Neuronal stem cell (in vitro differentiated cells): Measurements from ENCODE around the gene RASSF3.
A peak's percentile ranks its signal among the peaks of the same experiment; 100 is the strongest.

Experiments
- DNase-seq: peaks from one replicate; pipeline ENCODE4 v3.0.0-alpha.2; 2013; ENCODE audit warnings: low spot score
- H2AFZ ChIP-seq: one replicate; pipeline ENCODE4 v1.6.1; 2013; ENCODE audit warnings: mild to moderate bottlenecking, low read length, inconsistent platforms
- H2AK5ac ChIP-seq: 2 replicates; pipeline ENCODE4 v1.6.1; 2013; ENCODE audit warnings: low read depth, mild to moderate bottlenecking, inconsistent platforms, low read length, moderate library complexity, mixed read lengths
- H2BK120ac ChIP-seq: 2 replicates; pipeline ENCODE4 v1.6.1; 2013; ENCODE audit warnings: low read depth, mild to moderate bottlenecking, inconsistent platforms, low read length, moderate library complexity, mixed read lengths
- H2BK12ac ChIP-seq: one replicate; pipeline ENCODE4 v1.6.1; 2013; ENCODE audit warnings: low read length, inconsistent platforms
- H2BK15ac ChIP-seq: 2 replicates; pipeline ENCODE4 v1.6.1; 2013; ENCODE audit warnings: mild to moderate bottlenecking, low read length, inconsistent platforms, mixed read lengths
- H2BK5ac ChIP-seq: one replicate; pipeline ENCODE4 v1.6.1; 2013; ENCODE audit warnings: inconsistent platforms, mild to moderate bottlenecking, low read length, moderate library complexity
- H3K14ac ChIP-seq: one replicate; pipeline ENCODE4 v1.6.1; 2013; ENCODE audit warnings: low read length, inconsistent platforms
- H3K18ac ChIP-seq: 2 replicates; pipeline ENCODE4 v1.6.1; 2013; ENCODE audit warnings: low read length, inconsistent platforms
- H3K23ac ChIP-seq: 2 replicates; pipeline ENCODE4 v1.6.1; 2013; ENCODE audit warnings: low read depth, mild to moderate bottlenecking, mixed read lengths, low read length, inconsistent platforms; ENCODE audit not compliant: poor library complexity
- H3K27ac ChIP-seq: replicated peaks from 3 replicates; pipeline ENCODE4 v1.5.1; 2013; ENCODE audit warnings: low read length, inconsistent platforms
- H3K27me3 ChIP-seq, 3 experiments: 2 replicates each; pipeline ENCODE4 v1.6.1; 2013; ENCODE audit warnings: low read length in 3 of 3, mild to moderate bottlenecking in 2 of 3, inconsistent platforms in 1 of 3, low read depth in 1 of 3, mixed read lengths in 1 of 3, moderate library complexity in 1 of 3; ENCODE audit not compliant: control insufficient read depth in 3 of 3, insufficient read depth in 3 of 3
- H3K36me3 ChIP-seq, 2 donors: replicated peaks in 1 of 2; 2 replicates each; pipeline ENCODE4 v1.6.1; 2013; ENCODE audit warnings: low read length in 2 of 2; ENCODE audit not compliant: control insufficient read depth in 2 of 2, insufficient read depth in 2 of 2
- H3K4ac ChIP-seq: 2 replicates; pipeline ENCODE4 v1.6.1; 2013; ENCODE audit warnings: inconsistent platforms, mild to moderate bottlenecking, low read length, moderate library complexity
- H3K4me1 ChIP-seq, 2 donors: 1 replicate in 1 of 2; 2 replicates in 1 of 2; pipeline ENCODE4 v1.6.1; 2013; ENCODE audit warnings: low read length in 2 of 2, low read depth in 1 of 2; ENCODE audit not compliant: control insufficient read depth in 2 of 2, insufficient read depth in 1 of 2
- H3K4me2 ChIP-seq: one replicate; pipeline ENCODE4 v1.6.1; 2013; ENCODE audit warnings: mild to moderate bottlenecking, low read length, inconsistent platforms; ENCODE audit not compliant: insufficient read depth, poor library complexity, severe bottlenecking
- H3K4me3 ChIP-seq, 2 donors: 2 replicates each; pipeline ENCODE4 v1.5.1; 2013; ENCODE audit warnings: low read length in 2 of 2, mild to moderate bottlenecking in 2 of 2, inconsistent platforms in 1 of 2, moderate library complexity in 1 of 2
- H3K79me1 ChIP-seq: one replicate; pipeline ENCODE4 v1.6.1; 2013; ENCODE audit warnings: low read depth, mild to moderate bottlenecking, inconsistent platforms, low read length, moderate library complexity
- H3K9ac ChIP-seq: one replicate; pipeline ENCODE4 v1.6.1; 2013; ENCODE audit warnings: mild to moderate bottlenecking, low read depth, low read length, inconsistent platforms; ENCODE audit not compliant: poor library complexity
- H3K9me3 ChIP-seq, 2 donors: replicated peaks in 1 of 2; 2 replicates each; pipeline versions ENCODE3 to v1.6.1; 2013; ENCODE audit warnings: low read length in 2 of 2, mild to moderate bottlenecking in 2 of 2, inconsistent platforms in 1 of 2, low read depth in 1 of 2, mixed read lengths in 1 of 2, moderate library complexity in 1 of 2; ENCODE audit not compliant: control insufficient read depth in 2 of 2, insufficient read depth in 1 of 2
- H4K8ac ChIP-seq: one replicate; pipeline ENCODE4 v1.6.1; 2013; ENCODE audit warnings: low read depth, mild to moderate bottlenecking, inconsistent platforms, low read length, moderate library complexity
- H4K91ac ChIP-seq: one replicate; pipeline ENCODE4 v1.6.1; 2013; ENCODE audit warnings: low read length, low read depth, mild to moderate bottlenecking, inconsistent platforms; ENCODE audit not compliant: poor library complexity
- WGBS, 2 donors: extraction: QIAGEN DNeasy Blood & Tissue Kit; methylation state at CpG; one replicate each; pipeline ENCODE4 v1.1.7; 2013; ENCODE audit warnings: missing lambda C conversion rate in 2 of 2, mixed read lengths in 1 of 2; ENCODE audit not compliant: insufficient read length in 2 of 2, insufficient replicate concordance in 1 of 2; ENCODE audit errors: extremely low coverage in 2 of 2; 5-methylcytosine and 5-hydroxymethylcytosine counted together

The RASSF3 gene

GRCh38 chr12:64639466-64639865, 29.2 kb downstream of the RASSF3 start:
- Histone ChIP-seq H3K14ac (no peak overlapping the region), H3K4ac (no peak overlapping the region), H3K36me3 (no peaks in the 10 kb centered on the region), H3K27ac (no peak overlapping the region), H3K79me1 (no peaks in the 10 kb centered on the region), H3K9me3 (no peaks in the 10 kb centered on the region), H4K91ac (no peak overlapping the region), H2AFZ (no peak overlapping the region), H3K18ac (no peak overlapping the region), H2BK120ac (no peak overlapping the region), H2BK12ac (no peak overlapping the region), H4K8ac (no peak overlapping the region), H3K9ac (no peak overlapping the region), H3K23ac (no peak overlapping the region), H3K27me3 (no peaks in the 10 kb centered on the region), H3K4me3 (no peak overlapping the region), H3K4me1 (no peaks in the 10 kb centered on the region), H3K4me2 (no peak overlapping the region), H2BK5ac (no peak overlapping the region), H2BK15ac (no peak overlapping the region), H2AK5ac (no peak overlapping the region)
- DNase-seq = no peak
- WGBS, 2 donors = no CpG with 5 or more reads among the region's 1 CpG

DNA sequence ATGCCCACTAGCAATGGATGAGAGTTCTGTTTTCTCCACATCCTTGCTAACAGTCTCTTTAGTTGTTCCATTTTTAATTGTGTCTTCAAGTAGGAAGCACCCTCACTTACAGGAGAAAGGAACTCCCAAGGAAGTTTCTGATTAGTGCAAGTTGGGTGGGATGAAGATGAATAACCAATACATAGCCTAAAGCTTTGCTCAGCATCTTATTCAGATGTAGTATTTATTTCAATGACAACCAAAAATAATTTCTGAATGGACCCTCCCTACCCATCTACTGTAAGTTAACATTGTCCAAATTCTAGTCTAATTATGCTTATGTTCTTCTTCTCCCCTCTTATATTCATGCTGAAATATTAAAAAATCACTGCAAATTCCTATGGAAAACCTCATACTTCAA, 36.0 kb downstream of the RASSF3 start:
- Histone ChIP-seq H2BK5ac (no peak overlapping the region), H3K79me1 (peaks cover 3% of the 10 kb centered on the region)

GRCh38 chr12:64649487-64649886, 39.2 kb downstream of the RASSF3 start:
- no peak for DNase-seq
- no peaks in the 10 kb centered on the region for H3K36me3 ChIP-seq

More for the DNA sequence above, 36.0 kb downstream of the RASSF3 start:
- Histone ChIP-seq H4K8ac (no peak overlapping the region), H2BK120ac (no peak overlapping the region), H3K9me3 (peaks cover 0 to 2% of the 10 kb centered on the region in 2 donors), H3K4me1 (no peaks in the 10 kb centered on the region), H2AK5ac (no peak overlapping the region), H4K91ac (no peak overlapping the region), H2BK12ac (no peak overlapping the region), H3K4me3 (no peak overlapping the region), H3K23ac (no peak overlapping the region), H2AFZ (no peak overlapping the region), H3K9ac (no peak overlapping the region), H3K4me2 (no peak overlapping the region), H2BK15ac (no peak overlapping the region), H3K27me3 (no peaks in the 10 kb centered on the region), H3K36me3 (no peaks in the 10 kb centered on the region), H3K4ac (no peak overlapping the region), H3K27ac (no peak overlapping the region), H3K14ac (no peak overlapping the region), H3K18ac (no peak overlapping the region)
- no peak for DNase-seq

GRCh38 chr12:64650762-64651161, 40.5 kb downstream of the RASSF3 start:
- H2BK5ac ChIP-seq = no peak overlapping the region
- peak overlapping the region; percentile 11 for H3K4me2 ChIP-seq
- WGBS, 2 donors = no CpG with 5 or more reads among the region's 4 CpGs
- H3K36me3 ChIP-seq = no peaks in the 10 kb centered on the region
- H4K91ac ChIP-seq = no peak overlapping the region
- H2AK5ac ChIP-seq = no peak overlapping the region
- H3K9ac ChIP-seq = no peak overlapping the region
- H3K4ac ChIP-seq = no peak overlapping the region
- DNase-seq = no peak
- no peak overlapping the region for H2BK12ac ChIP-seq
- H3K9me3 ChIP-seq = peaks cover 0 to 2% of the 10 kb centered on the region in 2 donors
- H3K18ac ChIP-seq = no peak overlapping the region
- no peak overlapping the region for H2BK15ac ChIP-seq
- H3K79me1 ChIP-seq = peaks cover 3% of the 10 kb centered on the region
- H3K27me3 ChIP-seq = no peaks in the 10 kb centered on the region
- no peak overlapping the region for H2BK120ac ChIP-seq
- no peak overlapping the region for H2AFZ ChIP-seq
- no peak overlapping the region for H3K27ac ChIP-seq
- no peak overlapping the region for H3K14ac ChIP-seq
- no peak overlapping the region for H3K4me3 ChIP-seq
- H4K8ac ChIP-seq = no peak overlapping the region
- peaks cover 0 to 1% of the 10 kb centered on the region in 2 donors for H3K4me1 ChIP-seq
- H3K23ac ChIP-seq = no peak overlapping the region

More at GRCh38 chr12:64649487-64649886, 39.2 kb downstream of the RASSF3 start:
- H4K91ac ChIP-seq = no peak overlapping the region
- no peak overlapping the region for H3K23ac ChIP-seq
- H3K4me2 ChIP-seq = no peak overlapping the region
- peaks cover 0 to 1% of the 10 kb centered on the region in 2 donors for H3K4me1 ChIP-seq
- H2BK15ac ChIP-seq = no peak overlapping the region
- no peaks in the 10 kb centered on the region for H3K27me3 ChIP-seq
- H3K9me3 ChIP-seq = peaks cover 0 to 2% of the 10 kb centered on the region in 2 donors
- peaks cover 3% of the 10 kb centered on the region for H3K79me1 ChIP-seq
- H2BK12ac ChIP-seq = no peak overlapping the region
- no peak overlapping the region for H3K14ac ChIP-seq
- no peak overlapping the region for H2AK5ac ChIP-seq
- WGBS, 2 donors = no CpG with 5 or more reads among the region's 6 CpGs
- no peak overlapping the region for H3K4me3 ChIP-seq
- H3K18ac ChIP-seq = no peak overlapping the region
- no peak overlapping the region for H3K27ac ChIP-seq
- H2AFZ ChIP-seq = no peak overlapping the region
- no peak overlapping the region for H2BK5ac ChIP-seq
- no peak overlapping the region for H3K4ac ChIP-seq
- no peak overlapping the region for H4K8ac ChIP-seq
- H2BK120ac ChIP-seq = no peak overlapping the region
- no peak overlapping the region for H3K9ac ChIP-seq
